Measurements from ENCODE around the gene SNRNP40. TPM values are rescaled to one million over a fixed set of nuclear protein-coding genes. Genes with fewer than 3 reads are reported as not detected.

SNRNP40 gene
- total and polyA plus RNA-seq, 10 of the 15 experiments (the other 5 are each of a cell fraction or from before 2014, with no cell fraction given) = 34.9 to 212 (median 115) TPM

DNA sequence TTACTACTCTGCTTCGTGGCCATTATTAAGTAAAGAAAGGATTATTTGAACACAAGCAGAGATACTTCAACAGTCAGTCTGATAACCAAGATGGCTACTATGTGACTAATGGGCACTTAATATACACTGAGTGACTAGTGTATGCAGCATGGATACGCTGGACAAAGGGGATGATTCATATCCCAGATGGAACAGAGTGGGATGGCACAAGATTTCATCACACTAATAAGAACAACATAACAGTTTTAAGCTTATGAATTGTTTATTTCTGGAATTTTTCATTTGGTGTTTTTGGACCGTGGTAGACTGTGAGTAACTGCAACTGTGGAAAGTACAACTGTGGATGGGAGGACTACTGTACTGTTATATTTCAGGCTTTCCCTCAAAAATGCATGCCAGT, 9.7 kb upstream of the SNRNP40 start:
- H3K9ac ChIP-seq (ENCODE audit: control insufficient read depth, insufficient read depth, low read length) = no peak overlapping the region
- ChIA-PET POLR2A (interaction anchor here (1.0 kb wide), 1 partner anchor 9 kb away, joined by 7 read pairs; the partner anchor contains the start of genes SNRNP40 and ZCCHC17), CTCF (interaction anchor here (1.1 kb wide), 1 partner anchor 29 kb away, joined by 3 read pairs; no protein-coding TSS in a partner anchor), RAD21 (ENCODE audit: unreplicated experiment) (no interaction called here), SMC1A (ENCODE audit: uncharacterized antibody, unreplicated experiment) (interaction anchor here (0.6 kb wide), 1 partner anchor 171 kb away, joined by 3 read pairs; no protein-coding TSS in a partner anchor)
- H3K27me3 ChIP-seq (replicated peaks in 1 of 2; ENCODE audit: control insufficient read depth in 2 of 2, insufficient read depth in 2 of 2, low read length in 1 of 2) = no peaks in the 10 kb centered on the region
- in situ Hi-C loops (cut with MboI) = no loop called here
- peaks cover 2% of the 10 kb centered on the region for H3K79me2 ChIP-seq (ENCODE audit: control insufficient read depth, insufficient read depth, low read length)
- no peak for DNase-seq (ENCODE audit: low read depth, low spot score)
- BruUV-seq (replicated peaks) = no TSS peak
- H4K20me1 ChIP-seq (ENCODE audit: control insufficient read depth, insufficient read depth) = no peaks in the 10 kb centered on the region
- TF ChIP-seq MEF2B (IDR thresholded peaks at IDR 0.05; ENCODE audit: partially characterized antibody, poor library complexity, severe bottlenecking) = no peak
- no peak for TF ChIP-seq TBL1XR1 (IDR thresholded peaks at IDR 0.05; ENCODE audit: low read depth, low read length)
- TF ChIP-seq CBFB (IDR thresholded peaks at IDR 0.05; ENCODE audit: low read depth) = no peak
- no peak for TF ChIP-seq RFX5 (IDR thresholded peaks at IDR 0.05; ENCODE audit: low read depth, low read length)
- no peak for TF ChIP-seq SREBF2 (IDR thresholded peaks at IDR 0.05; ENCODE audit: low read length)
- TF ChIP-seq, protein P1, sequence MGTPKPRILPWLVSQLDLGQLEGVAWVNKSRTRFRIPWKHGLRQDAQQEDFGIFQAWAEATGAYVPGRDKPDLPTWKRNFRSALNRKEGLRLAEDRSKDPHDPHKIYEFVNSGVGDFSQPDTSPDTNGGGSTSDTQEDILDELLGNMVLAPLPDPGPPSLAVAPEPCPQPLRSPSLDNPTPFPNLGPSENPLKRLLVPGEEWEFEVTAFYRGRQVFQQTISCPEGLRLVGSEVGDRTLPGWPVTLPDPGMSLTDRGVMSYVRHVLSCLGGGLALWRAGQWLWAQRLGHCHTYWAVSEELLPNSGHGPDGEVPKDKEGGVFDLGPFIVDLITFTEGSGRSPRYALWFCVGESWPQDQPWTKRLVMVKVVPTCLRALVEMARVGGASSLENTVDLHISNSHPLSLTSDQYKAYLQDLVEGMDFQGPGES (IDR thresholded peaks at IDR 0.05) = no peak
- TF ChIP-seq YBX1 (IDR thresholded peaks at IDR 0.05) = no peak
- no peak for TF ChIP-seq ZNF217 (IDR thresholded peaks at IDR 0.05)
- no peak for ATAC-seq
- H3K9me3 ChIP-seq (replicated peaks; ENCODE audit: control insufficient read depth, insufficient read depth, low read length) = no peaks in the 10 kb centered on the region
- no peaks in the 10 kb centered on the region for H3K4me1 ChIP-seq (ENCODE audit: control insufficient read depth, insufficient read depth, low read length)
- 100% methylated on average over 3 of the region's 3 CpGs for WGBS (ENCODE audit: insufficient coverage, insufficient replicate concordance, low lambda C conversion rate, missing lambda C conversion rate)
- H2AFZ ChIP-seq (ENCODE audit: control insufficient read depth, low read depth, low read length) = no peak overlapping the region
- H3K4me2 ChIP-seq (ENCODE audit: control insufficient read depth, insufficient read depth) = no peak overlapping the region
- peaks cover 0 to 7% of the 10 kb centered on the region in 2 experiments; a peak in 1 of 4 replicates for H3K36me3 ChIP-seq (ENCODE audit: control insufficient read depth in 2 of 2, insufficient read depth in 2 of 2, low read length in 1 of 2)
- H3K4me3 ChIP-seq = no peak overlapping the region
- peak; percentile 57 for FAIRE-seq
- intact Hi-C loops (cut with micrococcal nuclease; ENCODE audit: unreplicated experiment) = no loop called here
- no peak overlapping the region for H3K27ac ChIP-seq (ENCODE audit: control insufficient read depth, insufficient read depth)

Data from GM12878 (cell line).